GM18508 (cell line): ENCODE results near the gene QRICH2.
"Not testable (repeated sequence)": the region's sequence is repeated elsewhere in the genome, so short reads cannot be mapped to it uniquely, and the experiment has no call there.

ENCODE experiments used
- ATAC-seq: cut with Tn5 transposase; IDR thresholded peaks from one replicate; pipeline ENCODE4 v1.9.1; 2021; ENCODE audit warnings: moderate number of reproducible peaks; ENCODE audit not compliant: insufficient read depth, unreplicated experiment

The QRICH2 gene

GRCh38 chr17:76268991-76269981 is 38.8 kb downstream of the QRICH2 start:
- no peak for ATAC-seq

- no peak for ATAC-seq
These were observed 39.9 kb downstream of the QRICH2 start for GRCh38 chr17:76268015-76268749.

- ATAC-seq = not testable (repeated sequence)
These were observed 40.5 kb downstream of the QRICH2 start for GRCh38 chr17:76267581-76268001.

- no peak for ATAC-seq
These were observed 41.0 kb downstream of the QRICH2 start for GRCh38 chr17:76267051-76267576.

GRCh38 chr17:76266244-76266938 is 41.7 kb downstream of the QRICH2 start:
- ATAC-seq = no peak

GRCh38 chr17:76265624-76266243 is 42.3 kb downstream of the QRICH2 start:
- no peak for ATAC-seq

- peak; percentile 61 for ATAC-seq
These were observed 43.1 kb downstream of the QRICH2 start, which contains the start of gene UBALD2 for GRCh38 chr17:76264755-76265623. TSS of gene UBALD2 (plus strand) at chr17:76265348. CDS start at chr17:76265506, 158 bp downstream.

GRCh38 chr17:76264425-76264754 is 43.7 kb downstream of the QRICH2 start:
- no peak for ATAC-seq

- no peak for ATAC-seq
These were observed 44.2 kb downstream of the QRICH2 start for GRCh38 chr17:76263896-76264295.

GRCh38 chr17:76262732-76263344 is 45.2 kb downstream of the QRICH2 start:
- ATAC-seq = no peak

GRCh38 chr17:76261421-76262215 is 46.5 kb downstream of the QRICH2 start:
- ATAC-seq = no peak

GRCh38 chr17:76260669-76261068 is 47.4 kb downstream of the QRICH2 start:
- ATAC-seq = no peak

GRCh38 chr17:76260220-76260619 is 47.9 kb downstream of the QRICH2 start:
- no peak for ATAC-seq

- ATAC-seq = not testable (repeated sequence)
These were observed 51.5 kb downstream of the QRICH2 start for GRCh38 chr17:76256430-76257050.

- ATAC-seq = no peak
These were observed 52.2 kb downstream of the QRICH2 start for GRCh38 chr17:76255801-76256429.

- no peak for ATAC-seq
These were observed 53.8 kb downstream of the QRICH2 start for GRCh38 chr17:76254275-76254674.

- ATAC-seq = no peak
These were observed 54.2 kb downstream of the QRICH2 start for GRCh38 chr17:76253841-76254240.
